COLO829 (cell line): Measurements from ENCODE around the gene ACSL6.
"Not testable (repeated sequence)": the region's sequence is repeated elsewhere in the genome, so short reads cannot be mapped to it uniquely, and the experiment has no call there.

Experiments
- DNase-seq: peaks from one replicate; pipeline ENCODE4 v3.0.0; 2012; ENCODE audit warnings: low spot score

ACSL6 gene

DNA sequence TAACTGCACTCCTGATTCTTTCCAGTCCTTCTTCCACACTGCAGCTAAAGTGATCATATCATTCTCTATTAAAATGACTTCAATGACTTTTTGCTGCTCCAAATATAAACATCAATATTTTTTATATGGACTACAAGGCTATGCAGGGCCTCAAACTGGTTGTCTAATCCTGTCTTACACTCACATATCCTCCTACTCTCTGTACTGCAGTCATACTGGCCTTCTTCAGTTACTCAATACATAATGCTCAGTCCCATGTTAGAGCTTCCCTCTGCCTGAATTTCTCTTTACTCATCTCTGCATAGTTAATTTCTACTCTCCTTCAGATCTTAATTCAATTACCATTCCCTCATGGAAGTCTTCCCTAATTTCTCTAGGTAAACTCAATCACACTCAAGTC, 69.4 kb downstream of the ACSL6 start:
- no peak for DNase-seq

GRCh38 chr5:131939690-131940345, 71.6 kb downstream of the ACSL6 start:
- no peak for DNase-seq

DNA sequence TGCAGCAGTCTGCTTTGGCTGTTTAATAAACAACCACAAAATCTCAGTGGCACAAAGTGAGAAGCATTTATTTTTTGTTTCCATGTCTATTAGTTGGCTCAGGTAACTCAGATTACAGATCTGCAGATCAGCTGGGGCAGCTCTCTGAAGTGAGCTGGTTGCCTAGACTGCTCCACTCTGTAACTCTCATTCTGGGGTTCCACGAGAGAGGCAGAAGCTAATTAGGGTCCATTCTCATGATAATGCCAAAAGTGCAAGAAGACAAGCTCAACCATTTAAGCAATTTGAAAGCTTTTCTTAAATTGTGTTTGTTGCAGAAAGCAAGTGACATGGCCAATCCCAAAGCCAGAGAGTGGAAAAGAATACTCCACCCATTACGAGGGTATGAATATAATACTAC, 79.2 kb downstream of the ACSL6 start:
- DNase-seq, result no peak

- DNase-seq, result no peak
Measured at GRCh38 chr5:131928957-131929356, 82.5 kb downstream of the ACSL6 start.

DNA sequence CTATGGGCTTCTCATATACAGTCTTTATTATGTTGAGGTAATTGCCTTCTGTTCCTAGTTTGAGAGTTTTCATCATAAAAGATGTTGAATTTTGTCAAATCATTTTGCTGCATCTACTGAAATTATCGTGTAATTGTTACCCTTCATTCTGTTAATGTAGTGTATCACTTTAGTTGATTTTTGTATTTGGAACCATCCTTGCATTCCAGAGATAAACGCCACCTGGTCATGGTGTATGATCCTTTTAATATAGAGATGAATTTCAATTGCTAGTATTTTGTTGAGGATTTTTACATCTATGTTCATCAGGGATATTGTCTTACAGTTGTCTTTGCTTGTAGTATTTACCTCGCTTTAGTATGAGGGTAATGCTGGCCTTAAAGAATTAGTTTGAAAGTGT, 85.3 kb downstream of the ACSL6 start:
- DNase-seq, result no peak

GRCh38 chr5:131916481-131916880, 95.0 kb downstream of the ACSL6 start:
- no peak for DNase-seq

GRCh38 chr5:131914472-131914871, 97.0 kb downstream of the ACSL6 start:
- no peak for DNase-seq

DNA sequence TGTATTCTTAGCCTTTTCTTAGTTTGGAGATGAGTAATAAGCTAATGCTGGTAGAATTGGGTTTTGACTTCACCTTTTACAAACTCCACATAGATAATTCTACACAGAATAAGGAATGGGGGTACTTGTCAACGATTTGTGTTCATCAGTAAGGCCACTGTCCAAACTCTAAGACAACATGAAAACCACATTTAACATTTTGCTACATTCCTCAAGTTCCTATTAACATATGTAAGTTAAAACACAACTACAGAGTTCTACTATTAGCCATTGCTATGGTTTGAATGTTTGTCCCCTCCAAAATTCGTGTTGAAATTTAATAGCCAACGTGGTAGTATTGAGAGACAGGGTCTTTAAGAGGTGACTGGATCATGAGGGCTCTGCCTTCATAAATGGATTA, 97.9 kb downstream of the ACSL6 start:
- no peak for DNase-seq

DNA sequence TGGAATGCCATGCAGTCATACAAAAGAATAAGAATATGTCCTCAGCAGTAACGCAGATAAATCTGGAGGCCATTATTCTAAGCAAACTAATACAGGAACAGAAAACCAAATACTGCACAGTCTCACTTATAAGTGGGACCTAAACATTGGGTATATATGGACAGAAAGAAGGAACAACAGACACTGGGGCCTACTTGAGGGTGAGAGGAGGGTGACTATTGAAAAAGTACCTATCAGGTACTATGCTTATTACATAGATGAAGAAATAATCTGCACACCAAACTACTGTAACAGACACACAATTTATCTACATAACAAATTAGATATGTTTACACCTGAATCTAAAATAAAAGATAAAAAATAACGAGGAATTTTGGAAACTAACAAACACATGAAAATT, 104.8 kb downstream of the ACSL6 start:
- no peak for DNase-seq

- not testable (repeated sequence) for DNase-seq
Measured at GRCh38 chr5:131902266-131902665, 109.2 kb downstream of the ACSL6 start.
